Body of pancreas (tissue), 4 donors: ENCODE results near the gene SLC25A25. TPM values are rescaled to one million over a fixed set of nuclear protein-coding genes. Genes with fewer than 3 reads are reported as not detected.

Source experiments
- ATAC-seq: fragments of 150-250 bp; one replicate; pipeline ENCODE4 v1.9.1; 2016
- DNase-seq, 4 donors: peaks; one replicate each; pipeline ENCODE4 v3.0.0-alpha.2; 2019
- H3K27ac ChIP-seq, 4 donors: fragments of 200-600 bp; sonication (generic); 1 replicate in 3 of 4; 2 replicates in 1 of 4; pipeline versions ENCODE4 v1.5.1 to v1.6.1; 2016 to 2019; ENCODE audit warnings: mild to moderate bottlenecking in 1 of 4, mixed read lengths in 1 of 4, moderate library complexity in 1 of 4
- H3K27me3 ChIP-seq, 2 donors: fragments of 200-600 bp; sonication (generic); one replicate each; pipeline ENCODE4 v1.6.0; 2016; ENCODE audit warnings: mild to moderate bottlenecking in 1 of 2
- H3K36me3 ChIP-seq, 2 donors: fragments of 200-600 bp; sonication (generic); replicated peaks in 1 of 2; 2 replicates each; pipeline ENCODE4 v1.5.1; 2016; ENCODE audit warnings: low read depth in 2 of 2; ENCODE audit not compliant: insufficient read depth in 1 of 2
- H3K4me1 ChIP-seq: fragments of 200-600 bp; sonication (generic); one replicate; pipeline ENCODE4 v1.6.0; 2016
- H3K4me3 ChIP-seq, 2 donors: fragments of 200-600 bp; sonication (generic); 1 replicate in 1 of 2; 2 replicates in 1 of 2; pipeline ENCODE4 v1.5.1; 2016 to 2019
- H3K9me3 ChIP-seq, 3 donors: fragments of 200-600 bp; sonication (generic); 1 replicate in 2 of 3; 2 replicates in 1 of 3; pipeline ENCODE4 v1.5.1; 2016
- CTCF ChIP-seq, 7 experiments: fragments of 450-650 bp in 4 of 7; fragments of 200-600 bp in 3 of 7; sonication (generic) in 3 of 7; IDR thresholded peaks; one replicate each; pipeline ENCODE4 v1.5.1; 2016 to 2019; ENCODE audit warnings: antibody characterized with exemption in 7 of 7
- POLR2A ChIP-seq, 3 donors: fragments of 450-650 bp; IDR thresholded peaks; one replicate each; pipeline ENCODE4 v1.6.1; 2016; ENCODE audit warnings: antibody characterized with exemption in 3 of 3, mild to moderate bottlenecking in 2 of 3
- WGBS, 2 donors: methylation state at CpG; one replicate each; pipeline ENCODE4 v1.1.5; 2017; 5-methylcytosine and 5-hydroxymethylcytosine counted together
- intact Hi-C: fragments of 100-400 bp; cut with DNase I; formaldehyde crosslinking; loops from one replicate; pipeline ENCODE4 v1.15.1; 2023
- total RNA-seq, 2 donors: library from RNA; depleted of rRNA; stranded (reverse); fragments of >200 nt; gene quantifications; one replicate each; pipeline ENCODE4 v1.1.0, GENCODE V29; 2016

The SLC25A25 gene
- total RNA-seq, 2 donors from 2014 or later = 31.4 to 36.6 TPM

- peaks cover 4 to 9% of the 10 kb centered on the region in 2 donors for H3K36me3 ChIP-seq
- intact Hi-C loops = loop anchor here (10.0 kb wide), 1 partner anchor 181 kb away; no protein-coding TSS in a partner anchor
- peak overlapping the region in 1 of 4 donors; percentile 8 for H3K27ac ChIP-seq
- H3K9me3 ChIP-seq = no peaks in the 10 kb centered on the region
- no peaks in the 10 kb centered on the region for H3K27me3 ChIP-seq
- no peak for TF ChIP-seq POLR2A (IDR thresholded peaks at IDR 0.05)
- TF ChIP-seq CTCF (IDR thresholded peaks at IDR 0.05) = no peak
- DNase-seq = peak in 1 of 4 donors; percentile 11
- H3K4me3 ChIP-seq = no peak overlapping the region
- no peak for ATAC-seq
- 56 to 64% methylated on average over 10 of the region's 10 CpGs for WGBS, 2 donors
- peaks cover 32% of the 10 kb centered on the region for H3K4me1 ChIP-seq
Observed at GRCh38 chr9:128125580-128126354, 57.7 kb downstream of the SLC25A25 start.

GRCh38 chr9:128127568-128127989 is 59.5 kb downstream of the SLC25A25 start, which contains the start of gene PTGES2:
Gene PTGES2, minus strand, starts transcription at chr9:128127729. Its CDS starts 12 bp downstream, at chr9:128127717.
- Histone ChIP-seq H3K27me3 (no peaks in the 10 kb centered on the region), H3K27ac (peak within 1 kb of the TSS; percentile 96 to 100 (median 98)), H3K36me3 (peaks cover 4% of the 10 kb centered on the region in 2 donors), H3K4me1 (peaks cover 32% of the 10 kb centered on the region), H3K4me3 (peak within 1 kb of the TSS; percentile 65 to 99), H3K9me3 (no peaks in the 10 kb centered on the region)
- 0% methylated on average over 44 of the region's 56 CpGs; no CpG with 5 or more reads in 1 of the 2 donors for WGBS, 2 donors
- intact Hi-C loops = loop anchor here (10.0 kb wide), 1 partner anchor 183 kb away; no protein-coding TSS in a partner anchor
- peak; percentile 78 to 83 (median 80) for DNase-seq
- ATAC-seq = peak; percentile 80
- TF ChIP-seq POLR2A (IDR thresholded peaks at IDR 0.05) = peak in 2 of 3 donors; percentile 30 to 51
- TF ChIP-seq CTCF (IDR thresholded peaks at IDR 0.05) = peak in 2 of 7 experiments; percentile 3 to 13

- peak overlapping the region; percentile 96 to 100 (median 98) for H3K27ac ChIP-seq
- peak in 2 of 3 donors; percentile 60 to 68 for TF ChIP-seq POLR2A (IDR thresholded peaks at IDR 0.05)
- peak in 2 of 7 experiments; percentile 1 to 13 for TF ChIP-seq CTCF (IDR thresholded peaks at IDR 0.05)
- ATAC-seq (peak; percentile 89), DNase-seq (peak; percentile 84 to 89 (median 85))
- 0 to 1% methylated on average over 29 to 79 of the region's 82 CpGs for WGBS, 2 donors
- intact Hi-C loops = loop anchor here (10.0 kb wide), 1 partner anchor 183 kb away; no protein-coding TSS in a partner anchor
- no peaks in the 10 kb centered on the region for H3K27me3 ChIP-seq
- peaks cover 4% of the 10 kb centered on the region in 2 donors for H3K36me3 ChIP-seq
- no peaks in the 10 kb centered on the region for H3K9me3 ChIP-seq
- peak overlapping the region; percentile 65 to 99 for H3K4me3 ChIP-seq
- H3K4me1 ChIP-seq = peaks cover 32% of the 10 kb centered on the region
Observed at GRCh38 chr9:128127990-128128835, 60.2 kb downstream of the SLC25A25 start.

GRCh38 chr9:128128836-128129590 is 61.0 kb downstream of the SLC25A25 start:
- no peaks in the 10 kb centered on the region for H3K9me3 ChIP-seq
- peak overlapping the region in 3 of 4 donors; percentile 98 to 100 (median 99) for H3K27ac ChIP-seq
- 52 to 73% methylated on average over 19 to 26 of the region's 29 CpGs for WGBS, 2 donors
- no peaks in the 10 kb centered on the region for H3K27me3 ChIP-seq
- DNase-seq = no peak
- peak overlapping the region; percentile 65 to 99 for H3K4me3 ChIP-seq
- ATAC-seq = no peak
- peaks cover 0 to 3% of the 10 kb centered on the region in 2 donors for H3K36me3 ChIP-seq
- TF ChIP-seq POLR2A (IDR thresholded peaks at IDR 0.05) (no peak), CTCF (IDR thresholded peaks at IDR 0.05) (no peak)
- peaks cover 32% of the 10 kb centered on the region for H3K4me1 ChIP-seq
- intact Hi-C loops = loop anchor here (10.0 kb wide), 1 partner anchor 184 kb away; no protein-coding TSS in a partner anchor
